Adrenal gland (tissue), 5 donors: ENCODE measurements around the gene NCR3LG1.

Experiments used
- CTCF ChIP-seq, 6 experiments: fragments of 450-650 bp in 4 of 6; fragments of 200-600 bp in 2 of 6; sonication (generic) in 1 of 6; IDR thresholded peaks; 1 replicate in 5 of 6; 2 replicates in 1 of 6; pipeline versions ENCODE4 v1.5.1 to v1.8.0; 2016 to 2021; ENCODE audit warnings: antibody characterized with exemption in 6 of 6, mild to moderate bottlenecking in 2 of 6, moderate library complexity in 1 of 6
- POLR2A ChIP-seq, 2 donors: fragments of 450-650 bp; IDR thresholded peaks; one replicate each; pipeline ENCODE4 v1.6.1; 2017; ENCODE audit warnings: antibody characterized with exemption in 2 of 2, mild to moderate bottlenecking in 2 of 2, moderate library complexity in 1 of 2
- donor health status: DM: no; HTN: no; CAD: no.

GRCh38 chr11:17378655-17379054 lies 27.1 kb downstream of the NCR3LG1 start:
- TF ChIP-seq POLR2A (IDR thresholded peaks at IDR 0.05): no peak
- no peak for TF ChIP-seq CTCF (IDR thresholded peaks at IDR 0.05)
